Panc1 (cell line): Measurements from ENCODE around the gene RGP1. TPM values are rescaled to one million over a fixed set of nuclear protein-coding genes. Genes with fewer than 3 reads are reported as not detected.

Experiments
- ATAC-seq: fragments of 200-7000 bp; cut with Tn5 transposase; 2 replicates; pipeline ENCODE4 v1.9.1; 2020; ENCODE audit warnings: mild to moderate bottlenecking, moderate library complexity
- BruUV-seq: library from RNA; stranded (reverse); fragments of 400-500 nt; replicated peaks from 2 replicates; lab custom pipeline; 2021; lab: Mats Ljungman, UMichigan
- CTCF ChIA-PET: fragments of 300-600 bp; sonication (Branson Sonifier 250); formaldehyde crosslinking; loops from one replicate; lab custom pipeline; 2022; ENCODE audit warnings: antibody characterized with exemption; lab: Charles Lee
- POLR2A ChIA-PET: fragments of 300-600 bp; sonication (Branson Sonifier 250); formaldehyde crosslinking; loops from one replicate; lab custom pipeline; 2022; ENCODE audit warnings: antibody characterized with exemption; lab: Charles Lee
- DNase-seq: peaks from one replicate; pipeline ENCODE4 v3.0.0-alpha.2; 2010; ENCODE audit warnings: low read depth, low spot score
- H3K27ac ChIP-seq: 2 replicates; pipeline ENCODE4 v1.5.1; 2011; ENCODE audit warnings: mild to moderate bottlenecking, low read length, inconsistent platforms
- H3K27me3 ChIP-seq: fragments of 200-500 bp; sonication (Bioruptor generic); 2 replicates; pipeline ENCODE4 v1.6.0; 2014; ENCODE audit warnings: low read length, inconsistent platforms; ENCODE audit not compliant: control insufficient read depth, insufficient read depth
- H3K36me3 ChIP-seq: fragments of 200-500 bp; sonication (Bioruptor generic); 2 replicates; pipeline ENCODE4 v1.5.1; 2014; ENCODE audit warnings: inconsistent platforms, mild to moderate bottlenecking, low read length, moderate library complexity; ENCODE audit not compliant: control insufficient read depth, insufficient read depth
- H3K4me1 ChIP-seq: 2 replicates; pipeline ENCODE4 v1.5.1; 2011; ENCODE audit warnings: inconsistent platforms, mild to moderate bottlenecking, low read length, moderate library complexity; ENCODE audit not compliant: control insufficient read depth, insufficient read depth
- H3K4me3 ChIP-seq, 2 experiments: 2 replicates each; pipeline ENCODE4 v1.5.1; 2011 to 2012; ENCODE audit warnings: low read depth in 2 of 2, low read length in 2 of 2, mild to moderate bottlenecking in 2 of 2, inconsistent platforms in 1 of 2, moderate library complexity in 1 of 2
- H3K9me3 ChIP-seq: fragments of 200-500 bp; sonication (Bioruptor generic); 2 replicates; pipeline ENCODE4 v1.5.1; 2014; ENCODE audit warnings: low read depth, mild to moderate bottlenecking, inconsistent platforms, low read length, moderate library complexity; ENCODE audit not compliant: control insufficient read depth, insufficient read depth
- CTCF ChIP-seq: fragments of 450-650 bp; IDR thresholded peaks from 2 replicates; pipeline ENCODE4 v1.5.1; 2017; ENCODE audit warnings: mild to moderate bottlenecking
- POLR2AphosphoS5 ChIP-seq: IDR thresholded peaks from 2 replicates; pipeline ENCODE4 v1.6.1; 2012; ENCODE audit warnings: mild to moderate bottlenecking, low read depth, low read length, moderate library complexity
- REST ChIP-seq, 2 experiments: IDR thresholded peaks; 2 replicates each; pipeline ENCODE4 v1.6.1; 2011 to 2012; ENCODE audit warnings: low read depth in 2 of 2, control low read depth in 1 of 2, low read length in 1 of 2, mild to moderate bottlenecking in 1 of 2, moderate library complexity in 1 of 2; ENCODE audit not compliant: insufficient read depth in 1 of 2
- SIN3A ChIP-seq: IDR thresholded peaks from 2 replicates; pipeline ENCODE4 v1.6.1; 2012; ENCODE audit warnings: low read depth, mild to moderate bottlenecking, low read length, moderate library complexity, borderline replicate concordance; ENCODE audit not compliant: insufficient read depth
- TCF7L2 ChIP-seq: IDR thresholded peaks from 2 replicates; pipeline ENCODE4 v1.6.1; 2011; ENCODE audit warnings: mild to moderate bottlenecking, low read depth, low read length, inconsistent platforms
- in situ Hi-C: cut with HindIII; loops from 2 replicates; pipeline ENCODE4 v1.10.0; 2016; ENCODE audit warnings: low sequenced_read_pairs, low pct_unique_long_range_greater_than_20kb
- intact Hi-C: fragments of 100-400 bp; cut with micrococcal nuclease; formaldehyde crosslinking; loops from one replicate; pipeline ENCODE4 v1.10.0; 2022; ENCODE audit not compliant: unreplicated experiment
- total RNA-seq: library from RNA; stranded (reverse); gene quantifications from one replicate; pipeline ENCODE4 v1.2.1, GENCODE V29; 2021; ENCODE audit not compliant: unreplicated experiment

Gene RGP1
- total RNA-seq, 1 experiment from 2014 or later, result 43.3 TPM

GRCh38 chr9:35736201-35736633, 12.9 kb upstream of the RGP1 start:
- Histone ChIP-seq H3K4me1 (peaks cover 24% of the 10 kb centered on the region), H3K27me3 (no peaks in the 10 kb centered on the region), H3K27ac (peak overlapping the region; percentile 51), H3K9me3 (no peaks in the 10 kb centered on the region), H3K4me3 (no peak overlapping the region), H3K36me3 (peaks cover 25% of the 10 kb centered on the region)
- TF ChIP-seq POLR2AphosphoS5 (peak; percentile 61), SIN3A (no peak)
- intact Hi-C loops (no loop called here), in situ Hi-C loops (no loop called here)
- CTCF ChIA-PET, result interaction anchor here (0.5 to 1.4 kb wide), 7 partner anchors 11 to 167 kb away, joined by 3 to 9 read pairs (median 3); partner anchors contain the start of genes GBA2 and RGP1
- POLR2A ChIA-PET, result no interaction called here
- ATAC-seq, result peak; percentile 49
- no peak for DNase-seq
- no TSS peak for BruUV-seq

- ChIA-PET CTCF (interaction anchor here (0.8 kb wide), 1 partner anchor 11 kb away, joined by 4 read pairs; the partner anchor contains the start of gene GBA2), POLR2A (interaction anchor here (0.6 to 1.2 kb wide), 2 partner anchors 20 to 51 kb away, joined by 4 to 11 read pairs; no protein-coding TSS in a partner anchor)
- TF ChIP-seq CTCF, result no peak
- TF ChIP-seq SIN3A, result no peak
- TF ChIP-seq TCF7L2, result no peak
- no peak for TF ChIP-seq REST (IDR thresholded peaks at IDR 0.05; ENCODE audit: insufficient read depth in 1 of 2, low read depth in 2 of 2, low read length in 1 of 2)
- TF ChIP-seq POLR2AphosphoS5, result no peak
- Histone ChIP-seq H3K4me3 (no peak overlapping the region), H3K27ac (peak overlapping the region; percentile 51), H3K36me3 (peaks cover 25% of the 10 kb centered on the region), H3K4me1 (peaks cover 24% of the 10 kb centered on the region), H3K27me3 (no peaks in the 10 kb centered on the region), H3K9me3 (no peaks in the 10 kb centered on the region)
- no peak for DNase-seq
- intact Hi-C loops, result no loop called here
- BruUV-seq, result no TSS peak
- ATAC-seq, result no peak
- in situ Hi-C loops, result no loop called here
Observed at GRCh38 chr9:35737143-35737542, 11.9 kb upstream of the RGP1 start.

DNA sequence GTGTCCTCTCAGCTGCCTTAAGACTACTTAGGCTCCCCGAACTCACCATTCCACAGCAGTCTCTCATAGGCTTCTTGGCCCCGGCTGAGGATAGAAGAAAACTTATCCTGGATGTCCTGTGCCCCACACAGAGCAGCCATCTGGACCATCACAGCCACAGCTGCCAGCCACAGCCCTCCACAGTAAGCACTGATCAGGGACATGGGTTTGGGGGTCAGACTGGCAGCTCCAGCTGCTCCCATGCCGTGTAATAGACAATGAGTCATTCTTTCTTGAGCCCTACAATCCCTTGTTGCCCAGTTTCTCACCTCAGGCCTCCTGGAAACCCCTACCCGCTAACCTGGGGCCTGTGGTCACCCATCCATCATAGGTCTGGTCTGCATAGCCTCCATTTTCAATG, 10.9 kb upstream of the RGP1 start:
- ATAC-seq (no peak), DNase-seq (no peak)
- BruUV-seq, result no TSS peak
- no peaks in the 10 kb centered on the region for H3K9me3 ChIP-seq
- no peaks in the 10 kb centered on the region for H3K27me3 ChIP-seq
- intact Hi-C loops (no loop called here), in situ Hi-C loops (no loop called here)
- H3K36me3 ChIP-seq, result peaks cover 29% of the 10 kb centered on the region
- no peak overlapping the region for H3K27ac ChIP-seq
- no peak overlapping the region for H3K4me3 ChIP-seq
- peaks cover 23% of the 10 kb centered on the region for H3K4me1 ChIP-seq
- ChIA-PET CTCF (no interaction called here), POLR2A (interaction anchor here (0.6 to 1.2 kb wide), 3 partner anchors 19 to 577 kb away, joined by 3 to 7 read pairs (median 4); no protein-coding TSS in a partner anchor)
- TF ChIP-seq REST (IDR thresholded peaks at IDR 0.05; ENCODE audit: insufficient read depth in 1 of 2, low read depth in 2 of 2, low read length in 1 of 2), result no peak
- TF ChIP-seq POLR2AphosphoS5, result 0 out of 2 replicates have a peak, but pooled peaks have one; percentile 11
